ENCODE data around the gene FAM107B.

GRCh38 chr10:14664345-14664744 is 110.4 kb downstream of the FAM107B start:
- TF ChIP-seq, protein P1, sequence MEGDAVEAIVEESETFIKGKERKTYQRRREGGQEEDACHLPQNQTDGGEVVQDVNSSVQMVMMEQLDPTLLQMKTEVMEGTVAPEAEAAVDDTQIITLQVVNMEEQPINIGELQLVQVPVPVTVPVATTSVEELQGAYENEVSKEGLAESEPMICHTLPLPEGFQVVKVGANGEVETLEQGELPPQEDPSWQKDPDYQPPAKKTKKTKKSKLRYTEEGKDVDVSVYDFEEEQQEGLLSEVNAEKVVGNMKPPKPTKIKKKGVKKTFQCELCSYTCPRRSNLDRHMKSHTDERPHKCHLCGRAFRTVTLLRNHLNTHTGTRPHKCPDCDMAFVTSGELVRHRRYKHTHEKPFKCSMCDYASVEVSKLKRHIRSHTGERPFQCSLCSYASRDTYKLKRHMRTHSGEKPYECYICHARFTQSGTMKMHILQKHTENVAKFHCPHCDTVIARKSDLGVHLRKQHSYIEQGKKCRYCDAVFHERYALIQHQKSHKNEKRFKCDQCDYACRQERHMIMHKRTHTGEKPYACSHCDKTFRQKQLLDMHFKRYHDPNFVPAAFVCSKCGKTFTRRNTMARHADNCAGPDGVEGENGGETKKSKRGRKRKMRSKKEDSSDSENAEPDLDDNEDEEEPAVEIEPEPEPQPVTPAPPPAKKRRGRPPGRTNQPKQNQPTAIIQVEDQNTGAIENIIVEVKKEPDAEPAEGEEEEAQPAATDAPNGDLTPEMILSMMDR (conservative IDR thresholded peaks at IDR 0.05) = no peak
- no peak for TF ChIP-seq EZH2 (IDR thresholded peaks at IDR 0.05; ENCODE audit: low read depth)

Data from PC-9 (cell line).